Measurements from ENCODE around the gene MAST2.

DNA sequence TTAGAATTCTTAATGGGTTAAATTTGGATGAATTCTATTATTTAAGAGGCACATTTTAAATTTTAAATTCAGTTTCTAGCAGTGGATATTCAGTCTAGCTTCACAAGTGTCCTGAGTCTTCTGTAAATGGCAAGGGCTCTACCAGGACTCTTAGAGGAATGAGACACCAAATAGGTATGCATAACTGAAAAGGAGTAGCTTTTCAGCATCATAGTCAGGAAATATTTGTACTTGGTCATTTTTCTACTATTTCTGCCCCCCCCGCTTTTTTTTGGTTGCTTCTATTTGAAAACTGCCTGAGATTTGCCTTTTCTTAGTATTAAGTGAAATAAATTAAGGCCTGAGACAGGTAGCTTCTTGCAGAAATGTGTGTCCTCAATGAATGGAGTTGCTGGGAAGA, 80.2 kb downstream of the MAST2 start:
- TF ChIP-seq, protein P1, sequence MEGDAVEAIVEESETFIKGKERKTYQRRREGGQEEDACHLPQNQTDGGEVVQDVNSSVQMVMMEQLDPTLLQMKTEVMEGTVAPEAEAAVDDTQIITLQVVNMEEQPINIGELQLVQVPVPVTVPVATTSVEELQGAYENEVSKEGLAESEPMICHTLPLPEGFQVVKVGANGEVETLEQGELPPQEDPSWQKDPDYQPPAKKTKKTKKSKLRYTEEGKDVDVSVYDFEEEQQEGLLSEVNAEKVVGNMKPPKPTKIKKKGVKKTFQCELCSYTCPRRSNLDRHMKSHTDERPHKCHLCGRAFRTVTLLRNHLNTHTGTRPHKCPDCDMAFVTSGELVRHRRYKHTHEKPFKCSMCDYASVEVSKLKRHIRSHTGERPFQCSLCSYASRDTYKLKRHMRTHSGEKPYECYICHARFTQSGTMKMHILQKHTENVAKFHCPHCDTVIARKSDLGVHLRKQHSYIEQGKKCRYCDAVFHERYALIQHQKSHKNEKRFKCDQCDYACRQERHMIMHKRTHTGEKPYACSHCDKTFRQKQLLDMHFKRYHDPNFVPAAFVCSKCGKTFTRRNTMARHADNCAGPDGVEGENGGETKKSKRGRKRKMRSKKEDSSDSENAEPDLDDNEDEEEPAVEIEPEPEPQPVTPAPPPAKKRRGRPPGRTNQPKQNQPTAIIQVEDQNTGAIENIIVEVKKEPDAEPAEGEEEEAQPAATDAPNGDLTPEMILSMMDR (IDR thresholded peaks at IDR 0.05), result no peak
- TF ChIP-seq POLR2AphosphoS5 (IDR thresholded peaks at IDR 0.05; ENCODE audit: low read depth, low read length), result no peak
- TF ChIP-seq, protein P2, sequence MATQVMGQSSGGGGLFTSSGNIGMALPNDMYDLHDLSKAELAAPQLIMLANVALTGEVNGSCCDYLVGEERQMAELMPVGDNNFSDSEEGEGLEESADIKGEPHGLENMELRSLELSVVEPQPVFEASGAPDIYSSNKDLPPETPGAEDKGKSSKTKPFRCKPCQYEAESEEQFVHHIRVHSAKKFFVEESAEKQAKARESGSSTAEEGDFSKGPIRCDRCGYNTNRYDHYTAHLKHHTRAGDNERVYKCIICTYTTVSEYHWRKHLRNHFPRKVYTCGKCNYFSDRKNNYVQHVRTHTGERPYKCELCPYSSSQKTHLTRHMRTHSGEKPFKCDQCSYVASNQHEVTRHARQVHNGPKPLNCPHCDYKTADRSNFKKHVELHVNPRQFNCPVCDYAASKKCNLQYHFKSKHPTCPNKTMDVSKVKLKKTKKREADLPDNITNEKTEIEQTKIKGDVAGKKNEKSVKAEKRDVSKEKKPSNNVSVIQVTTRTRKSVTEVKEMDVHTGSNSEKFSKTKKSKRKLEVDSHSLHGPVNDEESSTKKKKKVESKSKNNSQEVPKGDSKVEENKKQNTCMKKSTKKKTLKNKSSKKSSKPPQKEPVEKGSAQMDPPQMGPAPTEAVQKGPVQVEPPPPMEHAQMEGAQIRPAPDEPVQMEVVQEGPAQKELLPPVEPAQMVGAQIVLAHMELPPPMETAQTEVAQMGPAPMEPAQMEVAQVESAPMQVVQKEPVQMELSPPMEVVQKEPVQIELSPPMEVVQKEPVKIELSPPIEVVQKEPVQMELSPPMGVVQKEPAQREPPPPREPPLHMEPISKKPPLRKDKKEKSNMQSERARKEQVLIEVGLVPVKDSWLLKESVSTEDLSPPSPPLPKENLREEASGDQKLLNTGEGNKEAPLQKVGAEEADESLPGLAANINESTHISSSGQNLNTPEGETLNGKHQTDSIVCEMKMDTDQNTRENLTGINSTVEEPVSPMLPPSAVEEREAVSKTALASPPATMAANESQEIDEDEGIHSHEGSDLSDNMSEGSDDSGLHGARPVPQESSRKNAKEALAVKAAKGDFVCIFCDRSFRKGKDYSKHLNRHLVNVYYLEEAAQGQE (IDR thresholded peaks at IDR 0.05; ENCODE audit: insufficient read depth in 1 of 2, low read depth in 2 of 2, low read length in 1 of 2), result no peak
- no peak for TF ChIP-seq SIN3A (IDR thresholded peaks at IDR 0.05; ENCODE audit: borderline replicate concordance, insufficient read depth, low read depth, low read length)
